Measurements from ENCODE around the gene MRI1. TPM values are rescaled to one million over a fixed set of nuclear protein-coding genes. Genes with fewer than 3 reads are reported as not detected.

MRI1 gene
- total RNA-seq, 1 experiment from 2014 or later, result 30.2 TPM

DNA sequence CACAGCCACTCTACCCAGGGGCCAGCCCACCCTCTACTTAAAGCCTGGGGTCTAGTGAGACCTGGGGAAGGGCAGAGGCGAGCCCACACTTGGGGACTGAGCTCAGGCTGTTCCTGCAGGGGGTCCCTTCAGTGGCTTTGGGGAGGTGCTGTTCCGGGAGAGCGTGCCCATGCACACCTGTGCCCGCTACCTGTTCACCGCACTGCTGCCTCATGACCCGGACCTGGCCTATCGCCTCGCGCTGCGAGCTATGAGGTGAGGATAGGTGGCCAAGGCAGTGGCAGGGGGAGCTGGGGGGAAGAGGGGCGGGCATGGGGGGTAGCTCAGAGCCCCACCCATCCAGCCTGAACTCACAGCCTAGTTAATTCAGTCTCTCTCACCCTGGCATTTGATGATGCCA, 54.9 kb downstream of the MRI1 start:
- DNase-seq, result no peak
- no peak overlapping the region for H3K27ac Mint-ChIP-seq (ENCODE audit: unreplicated experiment)
- intact Hi-C loops (cut with micrococcal nuclease; ENCODE audit: unreplicated experiment), result no loop called here
- H3K27me3 Mint-ChIP-seq (ENCODE audit: unreplicated experiment), result no peaks in the 10 kb centered on the region
- peaks cover 53% of the 10 kb centered on the region for H3K36me3 Mint-ChIP-seq (ENCODE audit: insufficient read depth, unreplicated experiment)
- TF ChIP-seq, protein P1, sequence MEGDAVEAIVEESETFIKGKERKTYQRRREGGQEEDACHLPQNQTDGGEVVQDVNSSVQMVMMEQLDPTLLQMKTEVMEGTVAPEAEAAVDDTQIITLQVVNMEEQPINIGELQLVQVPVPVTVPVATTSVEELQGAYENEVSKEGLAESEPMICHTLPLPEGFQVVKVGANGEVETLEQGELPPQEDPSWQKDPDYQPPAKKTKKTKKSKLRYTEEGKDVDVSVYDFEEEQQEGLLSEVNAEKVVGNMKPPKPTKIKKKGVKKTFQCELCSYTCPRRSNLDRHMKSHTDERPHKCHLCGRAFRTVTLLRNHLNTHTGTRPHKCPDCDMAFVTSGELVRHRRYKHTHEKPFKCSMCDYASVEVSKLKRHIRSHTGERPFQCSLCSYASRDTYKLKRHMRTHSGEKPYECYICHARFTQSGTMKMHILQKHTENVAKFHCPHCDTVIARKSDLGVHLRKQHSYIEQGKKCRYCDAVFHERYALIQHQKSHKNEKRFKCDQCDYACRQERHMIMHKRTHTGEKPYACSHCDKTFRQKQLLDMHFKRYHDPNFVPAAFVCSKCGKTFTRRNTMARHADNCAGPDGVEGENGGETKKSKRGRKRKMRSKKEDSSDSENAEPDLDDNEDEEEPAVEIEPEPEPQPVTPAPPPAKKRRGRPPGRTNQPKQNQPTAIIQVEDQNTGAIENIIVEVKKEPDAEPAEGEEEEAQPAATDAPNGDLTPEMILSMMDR (IDR thresholded peaks at IDR 0.05; ENCODE audit: unreplicated experiment), result no peak
- H3K4me3 Mint-ChIP-seq (ENCODE audit: low read depth, unreplicated experiment), result no peak overlapping the region
- H3K9me3 Mint-ChIP-seq (ENCODE audit: low read depth, unreplicated experiment), result no peaks in the 10 kb centered on the region
- CTCF ChIA-PET, result no interaction called here
- no peaks in the 10 kb centered on the region for H3K4me1 Mint-ChIP-seq (ENCODE audit: low read depth, unreplicated experiment)
- BruUV-seq (replicated peaks), result no TSS peak

DNA sequence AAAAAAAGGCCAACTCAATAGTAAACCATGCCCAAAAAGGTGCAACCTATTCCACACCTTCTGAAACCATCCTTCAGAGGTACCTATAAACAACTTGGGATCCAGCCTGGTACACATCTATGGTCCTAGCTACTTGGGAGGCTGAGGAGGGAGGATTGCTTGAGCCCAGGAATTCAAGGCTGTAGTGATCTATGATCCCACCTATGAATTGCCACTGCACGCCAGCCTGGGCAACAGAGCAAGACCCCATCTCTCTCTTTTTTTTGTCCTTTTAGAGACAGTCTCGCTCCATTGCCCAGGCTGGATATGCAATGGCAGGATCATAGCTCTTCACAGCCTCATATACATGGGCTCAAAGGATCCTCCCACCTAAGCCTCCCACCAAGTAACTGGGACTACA, 57.0 kb downstream of the MRI1 start:
- Mint-ChIP-seq H3K27ac (ENCODE audit: unreplicated experiment) (no peak overlapping the region), H3K9me3 (ENCODE audit: low read depth, unreplicated experiment) (no peaks in the 10 kb centered on the region), H3K27me3 (ENCODE audit: unreplicated experiment) (no peaks in the 10 kb centered on the region), H3K4me3 (ENCODE audit: low read depth, unreplicated experiment) (no peak overlapping the region), H3K4me1 (ENCODE audit: low read depth, unreplicated experiment) (peaks cover 8% of the 10 kb centered on the region), H3K36me3 (ENCODE audit: insufficient read depth, unreplicated experiment) (peaks cover 49% of the 10 kb centered on the region)
- intact Hi-C loops (cut with micrococcal nuclease; ENCODE audit: unreplicated experiment), result no loop called here
- DNase-seq, result no peak
- CTCF ChIA-PET, result interaction anchor here (0.7 kb wide), 1 partner anchor 64 kb away, joined by 3 read pairs; no protein-coding TSS in a partner anchor
- TF ChIP-seq, protein P1 (IDR thresholded peaks at IDR 0.05; ENCODE audit: unreplicated experiment), result no peak
- BruUV-seq (replicated peaks), result no TSS peak

DNA sequence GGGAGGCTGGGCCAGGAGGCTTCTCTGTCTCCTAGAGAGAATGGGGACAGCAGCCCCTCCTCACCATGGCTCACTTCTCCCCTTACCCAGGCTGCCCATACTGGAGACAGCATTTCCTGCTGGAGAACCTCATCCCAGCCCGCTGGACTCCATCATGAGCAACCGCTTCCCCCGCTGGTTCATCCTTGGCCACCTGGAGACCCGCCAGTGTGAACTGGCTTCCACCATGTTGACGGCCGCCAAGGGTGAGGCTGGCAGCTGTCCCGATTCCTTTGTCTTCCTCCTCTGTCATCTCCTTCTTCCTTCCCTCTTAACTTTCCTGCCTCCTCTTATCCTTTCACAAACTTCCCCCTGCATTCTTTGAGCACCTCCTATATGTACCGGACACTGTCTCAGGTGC, 58.9 kb downstream of the MRI1 start:
- no peak for DNase-seq
- BruUV-seq (replicated peaks), result no TSS peak
- H3K4me3 Mint-ChIP-seq (ENCODE audit: low read depth, unreplicated experiment), result no peak overlapping the region
- CTCF ChIA-PET, result interaction anchor here (0.5 kb wide), 1 partner anchor 23 kb away, joined by 3 read pairs; no protein-coding TSS in a partner anchor
- intact Hi-C loops (cut with micrococcal nuclease; ENCODE audit: unreplicated experiment), result no loop called here
- H3K4me1 Mint-ChIP-seq (ENCODE audit: low read depth, unreplicated experiment), result peaks cover 9% of the 10 kb centered on the region
- no peaks in the 10 kb centered on the region for H3K9me3 Mint-ChIP-seq (ENCODE audit: low read depth, unreplicated experiment)
- H3K36me3 Mint-ChIP-seq (ENCODE audit: insufficient read depth, unreplicated experiment), result peaks cover 60% of the 10 kb centered on the region
- TF ChIP-seq, protein P1 (IDR thresholded peaks at IDR 0.05; ENCODE audit: unreplicated experiment), result no peak
- H3K27me3 Mint-ChIP-seq (ENCODE audit: unreplicated experiment), result no peaks in the 10 kb centered on the region
- peak overlapping the region; percentile 25 for H3K27ac Mint-ChIP-seq (ENCODE audit: unreplicated experiment)

Other genes starting within 250 kb of the MRI1 start
- 59.4 and 66.4 TPM in 2 replicates for gene C19orf53, start 9.9 kb downstream of the MRI1 start, total RNA-seq (2022)
- 10.7 and 11.5 TPM in 2 replicates for gene ZSWIM4, start 30.9 kb downstream of the MRI1 start, total RNA-seq (2022)
- 1.2 TPM in 1 of 2 replicates, not detected in the other for gene NANOS3, start 112.6 kb downstream of the MRI1 start, total RNA-seq (2022)
- gene BRME1, start 141.6 kb downstream of the MRI1 start, total RNA-seq (2022), result 1.0 and 1.5 TPM in 2 replicates
- 37.2 and 41.7 TPM in 2 replicates for gene CC2D1A, start 141.7 kb downstream of the MRI1 start, total RNA-seq (2022)
- not detected in 2 replicates for gene PODNL1, start 173.9 kb downstream of the MRI1 start, total RNA-seq (2022)
- gene DCAF15, start 188.0 kb downstream of the MRI1 start, total RNA-seq (2022), result 34.0 and 35.5 TPM in 2 replicates
- gene RFX1, start 241.8 kb downstream of the MRI1 start, total RNA-seq (2022), result 13.8 and 14.9 TPM in 2 replicates